Measurements from ENCODE around the gene SLC26A6.

- peak; percentile 46 to 90 for TF ChIP-seq CTCF (IDR thresholded peaks at IDR 0.05)
- no peak for TF ChIP-seq POLR2A (IDR thresholded peaks at IDR 0.05)
These were observed 21.0 kb upstream of the SLC26A6 start for GRCh38 chr3:48656061-48656840.
